Measurements from ENCODE around the gene KRTAP5-2.

- TF ChIP-seq CTCF (IDR thresholded peaks at IDR 0.05): peak; percentile 61 to 75 (median 69)
- no peak for TF ChIP-seq POLR2A (IDR thresholded peaks at IDR 0.05)
Measured at GRCh38 chr11:1640076-1640946, 42.2 kb upstream of the KRTAP5-2 start.
